NCI-H446 (cell line): ENCODE results near the gene TSPAN5.

Source experiments
- DNase-seq, 2 experiments: peaks; one replicate each; lab custom pipeline; 2025; lab: John Stamatoyannopoulos, UW

TSPAN5 gene

DNA sequence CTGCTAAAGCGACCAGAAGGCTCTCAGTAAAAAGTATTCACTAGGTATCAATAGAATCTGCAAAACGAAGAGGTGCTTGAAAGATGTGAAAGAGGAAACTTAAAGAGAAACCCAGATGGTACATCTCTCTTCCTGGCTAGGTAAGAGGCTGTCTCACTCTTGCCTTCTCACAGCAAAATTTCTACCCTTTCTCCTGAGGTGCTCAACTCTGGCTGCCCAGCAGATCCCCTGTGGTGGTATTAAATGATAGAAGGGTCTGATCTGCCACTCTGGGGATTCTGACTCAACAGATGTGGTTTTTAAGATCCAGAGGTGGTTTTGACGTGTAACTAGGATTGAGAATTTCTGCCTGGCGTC is 14.9 kb upstream of the TSPAN5 start:
- no peak for DNase-seq

DNA sequence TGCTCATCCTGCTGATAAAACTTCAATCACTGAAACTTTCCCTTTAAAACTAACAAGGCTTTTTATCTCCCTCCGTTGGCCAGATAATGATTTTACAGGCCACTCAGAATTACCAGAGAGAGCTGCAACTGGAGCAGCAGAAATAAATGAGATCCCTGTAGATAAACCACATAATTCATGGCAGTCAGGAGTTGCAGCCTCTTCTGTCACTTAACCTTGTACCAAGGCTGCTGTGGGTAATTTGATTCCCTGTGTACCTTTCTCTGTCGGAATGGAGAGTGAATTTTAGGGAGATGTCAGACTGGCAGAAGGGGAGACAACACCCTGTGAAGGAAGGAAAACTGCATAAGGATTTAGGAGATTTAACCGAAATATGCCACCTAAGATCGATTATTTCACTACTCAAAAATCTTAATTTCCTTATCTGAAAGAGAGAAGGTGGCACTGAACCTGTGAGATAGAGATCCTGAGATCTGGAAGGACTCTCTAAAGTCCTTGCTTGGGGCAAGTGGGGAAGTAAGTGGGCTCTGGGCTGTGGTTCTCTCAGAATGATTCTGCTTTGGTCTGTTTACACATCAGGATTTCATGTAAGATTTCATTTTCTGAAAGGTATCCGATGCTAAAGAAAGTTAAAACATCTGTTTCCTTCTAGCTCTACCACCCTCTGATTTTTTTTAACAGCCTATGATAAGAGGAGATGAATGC is 14.3 kb upstream of the TSPAN5 start:
- DNase-seq: no peak

- DNase-seq: no peak
These were observed 12.7 kb upstream of the TSPAN5 start for GRCh38 chr4:98671131-98671530.

- no peak for DNase-seq
These were observed 11.8 kb upstream of the TSPAN5 start for GRCh38 chr4:98670186-98670585.

DNA sequence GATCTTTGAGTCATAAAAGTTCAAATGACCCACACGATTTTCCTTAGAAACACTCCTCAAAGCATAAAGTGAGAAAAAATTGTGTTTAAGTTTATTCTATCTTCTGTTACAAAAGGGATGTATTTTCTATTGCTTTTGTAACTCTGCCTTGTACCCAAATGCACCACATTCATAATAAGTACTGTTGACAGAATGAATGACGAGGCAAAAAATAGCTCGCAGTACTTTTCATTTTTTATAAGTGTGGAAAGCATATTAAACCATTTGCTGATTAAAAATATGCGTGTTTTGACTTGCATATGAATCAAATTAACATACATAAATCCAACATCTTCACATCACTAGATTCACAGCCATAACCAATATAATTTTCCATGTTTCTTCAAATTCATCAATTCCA is 11.2 kb upstream of the TSPAN5 start:
- no peak for DNase-seq

GRCh38 chr4:98664959-98665358 is 6.5 kb upstream of the TSPAN5 start:
- DNase-seq: no peak

GRCh38 chr4:98663226-98664006 is 5.0 kb upstream of the TSPAN5 start:
- no peak for DNase-seq

GRCh38 chr4:98662626-98663225 is 4.3 kb upstream of the TSPAN5 start:
- no peak for DNase-seq

- no peak for DNase-seq
These were observed 3.6 kb upstream of the TSPAN5 start for GRCh38 chr4:98662055-98662453.

DNA sequence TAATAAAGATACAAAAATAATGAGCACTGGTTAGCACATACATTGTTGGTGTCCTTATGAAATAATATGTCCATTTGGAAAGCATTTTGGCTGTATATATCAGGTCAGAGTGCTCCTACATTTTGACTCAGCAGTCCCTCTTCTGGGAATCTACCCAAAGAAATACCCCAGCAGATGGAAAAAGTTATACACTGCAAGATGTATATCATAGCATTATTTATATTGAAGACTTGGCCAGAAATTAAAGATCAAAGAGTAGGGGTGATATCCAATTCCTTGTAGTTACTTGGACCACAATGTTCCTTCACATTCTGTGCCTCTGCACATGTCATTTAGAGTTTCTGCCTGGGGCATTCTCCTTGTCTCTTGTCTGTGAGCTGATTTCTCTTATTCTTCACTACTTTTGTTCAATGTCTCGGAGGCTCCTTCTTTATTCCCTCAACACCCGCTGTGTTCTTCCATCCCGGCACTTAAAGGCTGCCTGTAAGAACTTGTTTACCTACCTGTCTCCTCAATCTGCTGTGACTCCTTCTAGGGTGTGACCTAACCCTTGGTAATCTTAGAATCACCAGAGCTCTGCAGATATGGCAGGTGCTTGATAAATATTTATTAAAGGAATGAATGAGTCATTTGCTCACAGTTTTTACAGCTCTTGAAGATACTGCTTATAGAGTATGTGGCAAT is 3.1 kb upstream of the TSPAN5 start:
- DNase-seq: peak in 1 of 2 experiments; percentile 46

DNA sequence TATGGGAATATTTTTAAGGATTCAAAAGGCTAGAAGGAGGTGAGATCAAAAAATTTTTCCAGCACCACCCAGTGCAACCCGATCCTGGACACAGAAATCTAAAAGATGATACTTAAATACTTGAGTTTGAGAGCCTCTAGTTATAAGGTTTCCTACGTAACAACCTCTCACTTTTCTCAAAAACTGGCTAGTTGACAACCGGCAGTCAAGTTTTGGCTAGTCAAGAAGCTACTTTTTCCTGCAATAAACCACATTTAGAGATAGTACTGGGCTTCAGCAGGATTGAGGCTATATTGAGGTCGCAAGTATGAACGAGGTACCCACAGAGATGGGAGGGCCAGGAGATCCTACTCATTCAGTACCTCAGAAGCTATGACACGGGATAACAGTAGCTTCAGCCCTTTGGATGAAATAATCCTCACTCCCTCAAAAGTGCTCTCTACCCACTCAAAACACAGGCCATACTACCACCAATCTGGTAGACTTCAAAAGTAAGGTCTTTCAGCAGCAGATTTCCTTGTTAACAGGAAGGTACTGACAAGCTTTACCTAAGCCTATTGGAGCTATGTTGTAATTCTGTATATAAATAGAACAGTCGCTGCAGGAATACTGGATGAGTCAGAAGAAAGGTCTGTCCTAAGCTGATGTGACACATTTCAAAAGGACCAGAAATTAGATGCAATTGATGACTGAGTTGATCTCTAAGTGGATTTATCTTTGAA is 1.5 kb upstream of the TSPAN5 start:
- DNase-seq: no peak

DNA sequence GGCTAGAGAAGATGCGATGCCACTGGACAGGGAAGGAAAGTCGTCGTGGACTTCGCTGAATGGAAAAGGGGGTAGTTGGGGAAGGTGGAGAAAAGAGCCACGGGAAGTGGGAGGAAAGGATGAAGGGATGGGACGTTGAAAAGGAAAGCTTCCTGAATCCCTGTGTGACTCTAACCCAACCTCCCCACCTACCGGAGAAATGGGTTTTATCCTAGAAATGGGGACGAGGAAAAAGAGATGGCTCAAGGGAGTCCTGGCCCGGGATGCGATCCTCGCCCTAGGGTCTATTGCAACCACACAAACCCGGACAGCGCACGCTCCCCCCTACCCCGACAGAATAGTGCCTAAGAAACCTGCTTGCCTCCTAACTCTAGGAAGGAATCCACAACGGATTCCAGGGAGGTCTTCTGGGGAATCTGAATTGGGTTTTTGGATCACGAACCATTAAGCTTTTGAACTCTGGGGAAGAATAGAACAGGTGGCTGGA is 738 bp upstream of the TSPAN5 start:
- no peak for DNase-seq

- DNase-seq: peak; percentile 7 to 78
These were observed 702 bp downstream of the TSPAN5 start for GRCh38 chr4:98657531-98658286.

DNA sequence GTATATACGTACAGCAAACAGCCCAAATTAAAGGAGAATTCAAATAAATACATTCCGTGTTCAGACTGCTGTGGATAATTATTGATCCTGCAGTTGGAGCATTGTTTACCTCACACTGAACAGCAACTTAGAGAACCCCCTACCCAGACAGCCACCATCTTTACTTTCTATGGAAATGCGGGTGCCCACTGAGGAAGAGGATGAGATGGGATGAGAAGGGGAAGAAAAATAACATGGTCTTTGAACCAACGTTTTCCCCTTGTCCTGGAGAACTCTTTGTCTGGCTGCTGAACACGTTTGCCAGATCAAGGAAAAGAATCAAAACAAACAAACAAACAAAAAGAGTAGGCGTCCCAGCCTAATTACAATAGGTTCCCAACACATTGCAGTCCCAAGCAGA is 1.5 kb downstream of the TSPAN5 start:
- DNase-seq: no peak

DNA sequence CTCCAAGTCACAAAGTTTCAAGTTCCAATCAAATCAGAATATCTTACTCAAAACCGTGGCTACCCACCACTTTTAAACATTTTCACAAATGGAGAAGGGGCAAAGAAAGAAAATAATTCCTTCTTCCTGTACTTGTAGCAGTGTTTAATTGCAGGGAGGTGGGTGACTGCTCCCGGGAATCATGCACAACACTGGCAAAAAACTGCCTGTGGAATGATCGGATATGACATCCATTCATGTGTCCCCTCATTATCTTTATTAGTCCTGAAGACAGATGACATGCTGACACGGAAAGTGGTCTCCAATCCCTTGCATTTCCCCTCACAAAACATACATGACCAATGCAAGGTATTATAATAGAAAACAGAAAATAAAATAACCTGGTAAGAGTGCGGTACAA is 2.0 kb downstream of the TSPAN5 start:
- no peak for DNase-seq

GRCh38 chr4:98653890-98654867 is 4.2 kb downstream of the TSPAN5 start:
- DNase-seq: peak in 1 of 2 experiments; percentile 56

GRCh38 chr4:98652996-98653395 is 5.4 kb downstream of the TSPAN5 start:
- DNase-seq: no peak

DNA sequence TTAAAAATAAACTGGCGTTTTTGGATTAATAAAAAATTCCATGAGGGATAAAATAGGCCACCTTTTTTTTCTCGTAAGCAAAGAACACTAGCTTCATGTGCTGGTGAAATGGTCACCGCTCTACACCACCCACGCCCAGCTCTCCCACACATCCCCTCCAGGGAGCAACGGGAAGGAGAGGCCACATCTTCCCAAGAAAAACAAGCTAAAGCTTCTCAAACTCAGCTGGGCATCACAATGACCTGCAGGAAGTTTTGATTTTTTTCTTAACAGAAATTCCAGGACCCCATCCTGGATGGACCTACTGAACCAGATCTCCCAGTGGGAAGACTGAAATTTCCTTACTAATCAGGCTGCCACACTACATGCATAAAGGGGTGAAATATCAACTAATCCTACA is 9.8 kb downstream of the TSPAN5 start:
- no peak for DNase-seq

- no peak for DNase-seq
These were observed 12.0 kb downstream of the TSPAN5 start for GRCh38 chr4:98646422-98646821.

- DNase-seq: no peak
These were observed 12.9 kb downstream of the TSPAN5 start for GRCh38 chr4:98645527-98645926.
